Activated T-cell treated with anti-CD3 and anti-CD28 coated beads, Interleukin-2, amount 50 U/mL, for 4 hours (primary cell): ENCODE data around the gene PCYOX1L. TPM values are rescaled to one million over a fixed set of nuclear protein-coding genes. Genes with fewer than 3 reads are reported as not detected.

Source experiments
- ATAC-seq, 2 donors: fragments of 200-7000 bp; cut with Tn5 transposase; one replicate each; pipeline ENCODE4 v1.10.0; 2021
- DNase-seq: peaks from one replicate; pipeline ENCODE4 v3.0.0-alpha.2; 2020
- H3K27me3 Mint-ChIP-seq: one replicate; pipeline ENCODE4 v1.8.0; 2021; ENCODE audit warnings: low read depth, mixed read lengths
- H3K36me3 Mint-ChIP-seq: one replicate; pipeline ENCODE4 v1.8.0; 2022; ENCODE audit warnings: mixed read lengths; ENCODE audit not compliant: insufficient read depth
- H3K4me1 Mint-ChIP-seq: one replicate; pipeline ENCODE4 v1.8.0; 2021; ENCODE audit warnings: low read depth, mixed read lengths
- H3K4me3 Mint-ChIP-seq: one replicate; pipeline ENCODE4 v1.8.0; 2021; ENCODE audit warnings: mild to moderate bottlenecking, moderate library complexity, mixed read lengths
- H3K9me3 Mint-ChIP-seq: one replicate; pipeline ENCODE4 v1.8.0; 2021; ENCODE audit warnings: mixed read lengths
- total RNA-seq, 3 donors: library from RNA; stranded (reverse); gene quantifications; one replicate each; pipeline ENCODE4 v1.2.1, GENCODE V29; 2021

Gene PCYOX1L
- total RNA-seq, 3 donors from 2014 or later, result 8.8 to 13.4 (median 8.8) TPM

DNA sequence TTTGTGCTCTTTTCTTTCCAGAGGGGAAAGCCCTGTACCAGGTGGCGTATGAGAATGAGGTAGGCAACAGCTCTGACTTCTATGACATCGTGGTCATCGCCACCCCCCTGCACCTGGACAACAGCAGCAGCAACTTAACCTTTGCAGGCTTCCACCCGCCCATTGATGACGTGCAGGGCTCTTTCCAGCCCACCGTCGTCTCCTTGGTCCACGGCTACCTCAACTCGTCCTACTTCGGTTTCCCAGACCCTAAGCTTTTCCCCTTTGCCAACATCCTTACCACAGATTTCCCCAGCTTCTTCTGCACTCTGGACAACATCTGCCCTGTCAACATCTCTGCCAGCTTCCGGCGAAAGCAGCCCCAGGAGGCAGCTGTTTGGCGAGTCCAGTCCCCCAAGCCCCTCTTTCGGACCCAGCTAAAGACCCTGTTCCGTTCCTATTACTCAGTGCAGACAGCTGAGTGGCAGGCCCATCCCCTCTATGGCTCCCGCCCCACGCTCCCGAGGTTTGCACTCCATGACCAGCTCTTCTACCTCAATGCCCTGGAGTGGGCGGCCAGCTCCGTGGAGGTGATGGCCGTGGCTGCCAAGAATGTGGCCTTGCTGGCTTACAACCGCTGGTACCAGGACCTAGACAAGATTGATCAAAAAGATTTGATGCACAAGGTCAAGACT is 10.3 kb downstream of the PCYOX1L start:
- H3K4me1 Mint-ChIP-seq, result peaks cover 13% of the 10 kb centered on the region
- H3K27me3 Mint-ChIP-seq, result no peaks in the 10 kb centered on the region
- H3K9me3 Mint-ChIP-seq, result no peaks in the 10 kb centered on the region
- H3K4me3 Mint-ChIP-seq, result no peak overlapping the region
- ATAC-seq, result no peak
- H3K36me3 Mint-ChIP-seq, result no peaks in the 10 kb centered on the region
- DNase-seq, result no peak

DNA sequence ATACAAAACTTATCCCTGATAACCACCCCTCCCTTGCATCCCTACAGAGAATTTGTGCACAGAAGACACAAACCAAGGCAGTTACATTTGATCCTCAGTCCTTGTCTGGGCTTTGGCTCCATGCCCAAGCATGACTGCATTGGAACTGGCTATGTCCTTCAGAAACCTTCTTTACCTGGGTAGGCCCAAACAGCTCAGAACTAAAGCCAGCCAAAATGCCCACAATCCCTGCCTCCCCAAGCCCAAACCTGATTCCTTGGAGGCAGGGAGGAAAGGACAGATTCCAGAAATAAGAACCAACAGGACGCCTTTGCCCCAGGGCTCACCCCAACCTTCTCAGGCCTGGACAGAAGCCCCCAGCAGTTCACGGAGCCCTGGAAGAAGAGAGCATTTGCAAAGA is 13.0 kb downstream of the PCYOX1L start:
- H3K27me3 Mint-ChIP-seq, result no peaks in the 10 kb centered on the region
- no peak overlapping the region for H3K4me3 Mint-ChIP-seq
- ATAC-seq (no peak), DNase-seq (no peak)
- H3K4me1 Mint-ChIP-seq, result peaks cover 13% of the 10 kb centered on the region
- no peaks in the 10 kb centered on the region for H3K36me3 Mint-ChIP-seq
- H3K9me3 Mint-ChIP-seq, result no peaks in the 10 kb centered on the region

DNA sequence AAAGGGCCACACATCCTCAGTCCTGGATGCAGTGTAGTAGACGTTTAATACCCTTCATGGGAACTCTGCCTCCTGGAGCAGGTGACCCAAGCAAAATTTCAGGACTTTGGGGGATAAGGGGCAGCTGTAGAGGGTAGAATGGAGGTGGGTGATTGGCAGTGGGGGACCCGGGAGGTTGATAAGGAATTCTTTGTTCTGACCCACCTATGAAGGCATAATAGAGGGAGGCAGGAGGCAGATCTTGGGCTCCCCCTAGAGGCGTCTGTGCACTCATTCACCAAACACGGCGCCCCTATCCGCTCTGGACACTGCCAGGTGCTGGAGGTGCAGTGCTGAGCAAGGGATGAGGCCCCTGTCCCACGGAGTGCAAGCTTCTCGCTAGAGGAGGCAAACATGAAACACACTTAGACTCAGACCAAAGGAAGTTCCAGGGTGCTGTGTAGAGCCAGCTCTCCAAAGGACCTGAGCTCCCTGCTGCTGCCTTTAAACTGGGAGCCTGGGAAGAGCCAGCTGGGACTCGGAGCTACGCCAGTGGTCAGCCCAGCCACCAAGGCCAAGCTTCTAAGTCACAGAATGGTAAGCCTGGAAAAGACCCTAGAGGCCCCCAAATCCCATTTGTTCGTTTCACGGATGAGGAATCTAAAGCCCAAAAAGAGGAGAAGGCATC is 13.6 kb downstream of the PCYOX1L start:
- DNase-seq (peak; percentile 65), ATAC-seq (peak; percentile 90 to 93)
- H3K4me1 Mint-ChIP-seq, result peaks cover 13% of the 10 kb centered on the region
- H3K27me3 Mint-ChIP-seq, result no peaks in the 10 kb centered on the region
- H3K4me3 Mint-ChIP-seq, result no peak overlapping the region
- no peaks in the 10 kb centered on the region for H3K9me3 Mint-ChIP-seq
- no peaks in the 10 kb centered on the region for H3K36me3 Mint-ChIP-seq

DNA sequence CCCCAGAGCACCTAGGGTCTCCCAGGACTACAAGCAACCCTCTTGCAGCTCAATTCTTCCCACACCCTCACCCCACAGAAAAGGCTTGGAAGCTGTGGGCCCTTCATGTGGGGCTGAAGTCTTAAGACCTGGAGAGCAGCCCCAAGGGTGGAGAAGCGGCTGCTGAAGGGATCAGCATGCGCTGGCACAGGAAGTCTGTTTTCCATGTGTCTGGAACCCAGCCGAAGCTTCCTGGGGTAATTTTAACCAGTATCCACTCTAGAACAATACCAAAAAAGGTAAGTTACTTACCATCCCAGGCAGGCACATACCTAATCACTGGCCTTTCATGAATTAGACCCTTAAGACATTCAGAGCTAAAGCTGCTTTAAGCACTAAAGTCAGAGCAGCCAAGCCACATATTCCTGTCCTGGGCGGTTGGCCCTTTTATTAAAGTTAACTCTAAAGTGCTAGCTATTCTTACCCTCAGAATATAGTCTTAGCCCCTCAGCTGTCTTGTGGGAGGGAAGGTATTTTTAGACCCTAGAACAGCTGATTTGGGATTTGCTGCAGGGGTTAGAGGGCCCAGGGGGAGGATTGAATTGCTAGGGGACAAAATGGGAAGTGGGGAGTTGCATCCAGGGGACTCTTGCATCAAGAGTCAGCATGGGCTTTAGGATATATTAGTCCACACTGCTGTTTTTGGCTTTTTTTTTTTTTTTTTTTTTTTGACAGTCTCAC is 14.4 kb downstream of the PCYOX1L start:
- no peaks in the 10 kb centered on the region for H3K36me3 Mint-ChIP-seq
- H3K9me3 Mint-ChIP-seq, result no peaks in the 10 kb centered on the region
- peaks cover 11% of the 10 kb centered on the region for H3K4me1 Mint-ChIP-seq
- ATAC-seq, result no peak
- H3K27me3 Mint-ChIP-seq, result no peaks in the 10 kb centered on the region
- no peak for DNase-seq
- H3K4me3 Mint-ChIP-seq, result no peak overlapping the region

DNA sequence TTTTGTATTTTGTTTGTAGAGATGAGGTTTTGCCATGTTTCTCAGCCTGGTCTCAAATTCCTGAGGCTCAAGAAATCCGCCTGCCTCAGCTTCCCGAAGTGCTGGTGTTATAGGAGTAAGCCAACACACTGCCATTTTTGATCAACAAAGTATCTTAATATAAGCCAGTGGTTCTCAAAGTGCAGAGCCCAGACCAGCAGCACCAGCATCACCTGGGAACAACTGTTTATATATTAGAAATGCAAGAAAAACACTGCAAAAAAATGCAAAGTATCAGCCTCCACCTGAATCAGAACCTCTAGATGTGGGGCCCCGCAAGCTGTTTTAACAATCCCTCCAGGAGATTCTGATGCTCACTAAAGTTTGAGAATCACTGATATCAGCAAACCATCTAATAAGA is 15.1 kb downstream of the PCYOX1L start:
- H3K4me3 Mint-ChIP-seq, result no peak overlapping the region
- no peak for ATAC-seq
- H3K27me3 Mint-ChIP-seq, result no peaks in the 10 kb centered on the region
- H3K36me3 Mint-ChIP-seq, result no peaks in the 10 kb centered on the region
- H3K4me1 Mint-ChIP-seq, result peaks cover 6% of the 10 kb centered on the region
- no peak for DNase-seq
- H3K9me3 Mint-ChIP-seq, result no peaks in the 10 kb centered on the region

DNA sequence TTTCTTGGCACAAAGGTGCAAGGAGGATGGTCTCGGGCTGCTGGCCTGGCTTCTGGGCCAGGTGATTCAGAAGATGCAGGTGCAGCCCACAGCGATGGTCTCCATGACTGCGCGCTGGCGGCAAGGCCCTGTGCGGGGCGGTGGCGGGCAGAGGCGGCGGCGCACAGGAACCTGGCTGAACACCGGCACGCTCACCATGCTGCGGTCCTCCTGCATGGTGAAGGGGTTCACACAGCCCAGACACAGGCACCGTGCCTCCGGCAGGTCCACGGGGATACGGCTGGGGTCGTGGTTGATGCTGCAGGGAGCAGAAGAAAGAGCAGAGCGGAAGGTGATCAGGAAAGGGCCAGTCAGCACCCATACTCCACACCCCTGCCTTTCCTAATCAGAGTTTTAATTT is 16.5 kb downstream of the PCYOX1L start:
- no peaks in the 10 kb centered on the region for H3K36me3 Mint-ChIP-seq
- H3K9me3 Mint-ChIP-seq, result no peaks in the 10 kb centered on the region
- no peak for ATAC-seq
- peaks cover 2% of the 10 kb centered on the region for H3K27me3 Mint-ChIP-seq
- no peak for DNase-seq
- no peak overlapping the region for H3K4me3 Mint-ChIP-seq
- peaks cover 4% of the 10 kb centered on the region for H3K4me1 Mint-ChIP-seq

DNA sequence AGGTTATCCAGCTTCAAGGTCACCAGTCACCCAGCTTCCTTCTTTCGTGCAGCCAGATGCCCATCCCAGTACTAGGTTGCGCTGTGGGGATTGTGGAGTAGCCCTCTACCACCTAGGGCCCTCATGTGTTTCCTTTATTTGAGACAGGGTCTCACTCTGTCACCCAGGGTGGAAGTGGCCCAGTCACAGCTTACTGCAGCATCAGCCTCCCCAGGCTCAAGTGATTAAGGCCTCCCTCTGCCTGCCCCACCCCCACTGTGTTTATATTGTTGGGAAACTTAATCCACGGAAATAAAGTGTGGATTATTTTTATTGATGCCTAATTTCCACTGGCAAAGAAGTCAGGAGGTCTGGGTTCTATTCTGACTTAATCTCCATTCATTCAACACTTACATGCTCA is 17.0 kb downstream of the PCYOX1L start:
- Mint-ChIP-seq H3K9me3 (no peaks in the 10 kb centered on the region), H3K4me3 (no peak overlapping the region), H3K4me1 (peaks cover 4% of the 10 kb centered on the region), H3K36me3 (no peaks in the 10 kb centered on the region), H3K27me3 (peaks cover 2% of the 10 kb centered on the region)
- no peak for ATAC-seq
- DNase-seq, result no peak

DNA sequence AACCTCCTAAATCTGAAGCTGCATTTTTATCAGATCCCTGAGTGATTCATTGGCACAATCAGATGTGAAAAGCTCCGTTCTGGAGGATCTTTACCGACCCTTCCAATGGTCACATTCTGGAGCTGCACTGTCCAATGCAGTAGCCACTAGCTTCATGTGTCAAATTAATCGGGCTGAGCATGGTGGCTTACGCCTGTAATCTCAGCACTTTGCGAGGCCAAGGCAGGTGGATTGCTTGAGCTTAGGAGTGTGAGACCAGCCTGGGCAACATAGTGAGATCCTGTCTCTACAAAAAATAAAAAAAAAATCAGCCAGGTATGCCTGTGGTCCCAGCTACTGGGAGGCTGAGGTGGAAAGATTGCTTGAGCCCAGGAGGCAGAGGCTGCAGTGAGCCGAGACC is 17.6 kb downstream of the PCYOX1L start:
- ATAC-seq, result no peak
- H3K4me1 Mint-ChIP-seq, result peaks cover 4% of the 10 kb centered on the region

DNA sequence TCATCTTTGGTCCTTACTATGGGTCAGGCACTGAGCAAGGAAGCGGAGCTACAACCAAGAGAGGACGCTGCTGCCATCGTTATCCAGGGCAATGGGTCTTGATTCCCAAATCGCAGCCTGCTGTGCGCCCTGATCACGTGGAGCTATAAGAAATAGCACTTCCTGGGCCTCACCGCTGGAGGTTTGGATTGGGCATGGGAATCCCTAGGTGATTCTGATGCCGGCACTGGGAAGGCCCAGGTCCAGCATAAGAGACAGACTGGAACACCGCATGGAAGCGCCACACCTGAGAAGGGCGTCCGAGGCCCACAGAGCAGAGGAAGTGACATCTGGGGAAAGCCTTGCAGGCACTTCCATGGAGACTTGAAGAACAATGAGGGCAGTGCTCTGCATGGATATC is 18.3 kb downstream of the PCYOX1L start:
- Mint-ChIP-seq H3K27me3 (peaks cover 2% of the 10 kb centered on the region), H3K4me3 (no peak overlapping the region), H3K4me1 (peaks cover 4% of the 10 kb centered on the region), H3K9me3 (no peaks in the 10 kb centered on the region), H3K36me3 (no peaks in the 10 kb centered on the region)
- DNase-seq (no peak), ATAC-seq (no peak)

More for the DNA sequence above, 17.6 kb downstream of the PCYOX1L start:
- Mint-ChIP-seq H3K27me3 (peaks cover 2% of the 10 kb centered on the region), H3K9me3 (no peaks in the 10 kb centered on the region), H3K4me3 (no peak overlapping the region), H3K36me3 (no peaks in the 10 kb centered on the region)
- no peak for DNase-seq

DNA sequence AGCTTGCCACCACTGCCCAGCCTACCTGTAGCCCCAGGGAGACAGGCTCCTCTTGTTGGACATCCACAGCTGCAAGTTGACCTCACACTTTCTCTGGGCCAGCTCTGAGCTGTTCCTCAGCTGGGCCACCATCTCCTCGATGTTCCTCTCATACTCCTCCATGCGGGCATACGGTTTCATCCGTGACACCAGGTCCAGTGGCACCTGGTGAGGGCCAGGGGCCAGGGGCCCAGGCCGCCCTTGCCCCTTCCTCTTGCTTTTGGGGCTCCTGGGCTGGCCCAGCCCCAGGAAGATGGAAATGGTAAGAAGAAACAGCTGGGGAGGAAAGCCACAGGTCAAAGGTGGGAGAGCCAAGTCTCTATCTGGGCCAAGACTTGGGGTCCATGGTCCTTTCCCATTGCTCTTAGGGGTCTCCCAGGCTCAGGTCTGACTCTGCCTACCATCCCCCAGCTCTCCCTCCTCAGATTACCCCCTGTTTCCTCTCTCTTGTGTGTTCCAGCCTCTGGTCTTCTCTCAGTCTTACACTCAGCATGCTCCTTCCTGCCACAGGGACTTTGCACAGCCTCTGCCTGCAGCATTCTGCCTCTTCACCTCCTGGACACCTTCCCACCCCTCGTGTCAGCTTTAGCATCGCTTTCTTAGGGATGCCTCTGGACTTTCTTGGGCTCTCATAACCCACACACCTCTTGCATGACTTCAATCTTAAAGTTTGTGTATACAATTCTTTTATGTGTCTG is 19.0 kb downstream of the PCYOX1L start:
- Mint-ChIP-seq H3K27me3 (peaks cover 2% of the 10 kb centered on the region), H3K9me3 (no peaks in the 10 kb centered on the region), H3K4me1 (peaks cover under 1% of the 10 kb centered on the region), H3K4me3 (no peak overlapping the region), H3K36me3 (no peaks in the 10 kb centered on the region)
- DNase-seq, result no peak
- ATAC-seq, result no peak

DNA sequence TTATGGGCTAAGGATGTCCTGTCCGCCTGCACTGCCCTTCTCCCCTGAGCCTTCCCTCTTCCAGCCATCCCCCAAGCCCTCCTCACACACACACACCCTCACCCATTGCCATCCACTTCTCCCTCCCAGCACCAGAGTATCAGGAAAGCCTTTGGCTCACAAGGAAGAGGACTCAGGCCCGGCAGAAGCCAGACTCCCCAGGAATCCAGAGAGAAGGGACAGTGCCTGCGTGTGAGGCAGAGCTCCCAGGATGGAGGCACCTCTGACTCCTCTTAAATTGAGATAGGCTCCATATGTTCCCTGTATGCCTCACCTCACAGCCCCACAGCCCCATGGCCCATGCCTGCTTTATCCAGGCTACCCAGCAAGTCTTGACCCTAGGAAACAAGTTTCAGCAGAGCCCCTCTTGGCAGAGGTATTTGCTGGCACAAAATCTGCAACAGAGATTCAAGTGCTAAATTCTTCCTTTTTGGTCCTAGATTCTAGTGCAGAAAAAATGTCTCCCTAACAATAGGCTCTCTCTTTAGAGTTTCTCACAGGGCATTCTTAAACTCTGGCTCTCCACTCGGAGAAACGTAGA is 20.5 kb downstream of the PCYOX1L start:
- H3K4me3 Mint-ChIP-seq, result no peak overlapping the region
- peaks cover 2% of the 10 kb centered on the region for H3K4me1 Mint-ChIP-seq

DNA sequence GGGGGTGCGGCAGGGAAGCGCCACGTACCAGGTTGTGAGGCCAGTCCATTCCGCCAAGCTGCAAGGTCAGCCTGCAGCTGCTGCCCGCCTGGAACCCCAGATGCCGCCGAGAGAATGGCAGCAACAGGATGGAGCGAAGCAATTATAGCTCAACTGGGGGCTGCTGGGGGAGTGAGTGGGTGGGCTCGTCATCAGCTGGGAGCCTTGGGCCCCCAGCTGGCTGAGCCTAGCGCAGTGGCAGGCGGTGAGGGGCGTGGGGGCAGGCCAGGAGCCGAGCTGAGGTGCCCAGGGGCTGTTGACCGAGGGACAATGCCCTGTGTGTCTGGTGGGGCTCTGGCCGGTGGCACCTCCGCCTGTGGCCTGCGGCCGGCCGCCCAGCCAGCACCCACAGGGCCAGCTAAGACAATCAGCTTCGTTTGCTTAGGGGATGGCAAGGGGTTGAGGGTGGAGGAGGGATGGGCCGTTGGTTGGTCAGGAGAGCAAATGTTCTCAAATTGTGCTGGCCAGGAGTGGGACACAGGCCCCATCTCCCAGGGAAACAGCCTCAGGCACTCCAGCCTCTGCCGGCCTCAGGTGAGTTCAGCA is 21.4 kb downstream of the PCYOX1L start, which contains the start of gene IL17B:
Gene IL17B (minus strand): TSS at position 116 of the 585 bp plus-strand sequence. CDS start 67 bp downstream, at position 49.
- Mint-ChIP-seq H3K4me1 (peaks cover 2% of the 10 kb centered on the region), H3K9me3 (no peaks in the 10 kb centered on the region), H3K27me3 (peaks cover 2% of the 10 kb centered on the region), H3K4me3 (no peak within 1 kb of the TSS), H3K36me3 (no peaks in the 10 kb centered on the region)
- ATAC-seq, result no peak
- DNase-seq, result no peak

More for the DNA sequence above, 20.5 kb downstream of the PCYOX1L start:
- Mint-ChIP-seq H3K36me3 (no peaks in the 10 kb centered on the region), H3K9me3 (no peaks in the 10 kb centered on the region), H3K27me3 (peaks cover 2% of the 10 kb centered on the region)
- ATAC-seq, result no peak
- no peak for DNase-seq

DNA sequence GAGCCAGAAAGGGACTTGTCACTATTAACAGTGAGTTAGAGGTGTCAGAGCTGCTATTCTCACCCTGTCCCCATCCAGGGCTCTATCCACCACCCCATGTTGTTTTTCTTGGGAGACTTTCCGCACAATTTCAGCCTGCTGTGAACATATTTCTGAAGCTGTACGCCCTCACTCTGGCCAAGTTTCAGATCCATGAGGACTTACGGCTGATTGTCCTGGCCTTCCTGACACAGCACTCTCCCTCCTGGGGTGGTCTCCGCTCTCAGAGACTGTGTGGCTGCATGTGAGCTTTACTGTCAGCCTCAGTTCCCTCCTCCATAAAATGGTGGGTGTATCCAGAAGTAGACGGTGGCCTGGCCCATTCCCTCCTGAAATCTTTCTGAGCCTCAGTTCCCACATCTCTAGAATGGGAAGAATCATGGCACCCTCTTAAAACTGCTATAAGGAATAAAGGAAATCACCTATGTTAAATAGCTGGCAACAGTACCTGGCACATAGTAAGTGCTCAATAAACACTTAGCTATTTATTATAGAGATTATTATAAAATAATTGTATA is 22.1 kb downstream of the PCYOX1L start:
- peaks cover 2% of the 10 kb centered on the region for H3K4me1 Mint-ChIP-seq
- no peak for DNase-seq

More for the DNA sequence above, 22.1 kb downstream of the PCYOX1L start:
- Mint-ChIP-seq H3K4me3 (no peak overlapping the region), H3K27me3 (peaks cover 2% of the 10 kb centered on the region), H3K36me3 (no peaks in the 10 kb centered on the region), H3K9me3 (no peaks in the 10 kb centered on the region)
- no peak for ATAC-seq
